Activated B cell treated with CpG ODN at 0.5 μM for 24 hours (primary cell): ENCODE results near the gene IL17RB. TPM values are rescaled to one million over a fixed set of nuclear protein-coding genes. Genes with fewer than 3 reads are reported as not detected.

Source experiments
- ATAC-seq: fragments of 200-7000 bp; cut with Tn5 transposase; one replicate; pipeline ENCODE4 v1.10.0; 2021; ENCODE audit warnings: low read depth, mild to moderate bottlenecking, moderate library complexity
- CTCF ChIA-PET: fragments of 350-600 bp; sonication (Branson Sonifier 250); formaldehyde crosslinking; loops from one replicate; lab custom pipeline; 2021; ENCODE audit warnings: antibody characterized with exemption; lab: Charles Lee
- POLR2A ChIA-PET: fragments of 350-600 bp; sonication (Branson Sonifier 250); formaldehyde crosslinking; loops from one replicate; lab custom pipeline; 2021; ENCODE audit warnings: antibody characterized with exemption; lab: Charles Lee
- DNase-seq: peaks from one replicate; pipeline ENCODE4 v3.0.0; 2022
- H3K27ac Mint-ChIP-seq: one replicate; pipeline ENCODE4 v1.8.0; 2020; ENCODE audit warnings: mixed read lengths
- H3K27me3 Mint-ChIP-seq: one replicate; pipeline ENCODE4 v1.8.0; 2021; ENCODE audit warnings: mixed read lengths
- H3K36me3 Mint-ChIP-seq: one replicate; pipeline ENCODE4 v1.8.0; 2021; ENCODE audit warnings: low read depth, mixed read lengths
- H3K4me1 Mint-ChIP-seq: one replicate; pipeline ENCODE4 v1.8.0; 2021; ENCODE audit warnings: mixed read lengths
- H3K4me3 Mint-ChIP-seq: one replicate; pipeline ENCODE4 v1.8.0; 2020; ENCODE audit warnings: mild to moderate bottlenecking, mixed read lengths
- H3K9me3 Mint-ChIP-seq: one replicate; pipeline ENCODE4 v1.8.0; 2020; ENCODE audit warnings: mixed read lengths
- intact Hi-C: fragments of 100-400 bp; cut with micrococcal nuclease; formaldehyde crosslinking; loops from one replicate; pipeline ENCODE4 v1.15.1; 2024
- total RNA-seq: library from RNA; stranded (reverse); gene quantifications from 2 replicates; pipeline ENCODE4 v1.2.3, GENCODE V29; 2022
- TF ChIP-seq, protein P1 (sequence below): fragments of 200-600 bp; IDR thresholded peaks from one replicate; pipeline ENCODE4 v1.8.0; 2022; ENCODE audit warnings: antibody characterized with exemption, mild to moderate bottlenecking

IL17RB gene
- total RNA-seq, 1 donor from 2014 or later: 3.0 TPM

- Mint-ChIP-seq H3K9me3 (no peaks in the 10 kb centered on the region), H3K4me1 (no peaks in the 10 kb centered on the region), H3K4me3 (no peak overlapping the region), H3K27me3 (no peaks in the 10 kb centered on the region), H3K36me3 (no peaks in the 10 kb centered on the region), H3K27ac (no peak overlapping the region)
- no peak for DNase-seq
- ChIA-PET CTCF (no interaction called here), POLR2A (no interaction called here)
- intact Hi-C loops: no loop called here
- no peak for ATAC-seq
- TF ChIP-seq, protein P1, sequence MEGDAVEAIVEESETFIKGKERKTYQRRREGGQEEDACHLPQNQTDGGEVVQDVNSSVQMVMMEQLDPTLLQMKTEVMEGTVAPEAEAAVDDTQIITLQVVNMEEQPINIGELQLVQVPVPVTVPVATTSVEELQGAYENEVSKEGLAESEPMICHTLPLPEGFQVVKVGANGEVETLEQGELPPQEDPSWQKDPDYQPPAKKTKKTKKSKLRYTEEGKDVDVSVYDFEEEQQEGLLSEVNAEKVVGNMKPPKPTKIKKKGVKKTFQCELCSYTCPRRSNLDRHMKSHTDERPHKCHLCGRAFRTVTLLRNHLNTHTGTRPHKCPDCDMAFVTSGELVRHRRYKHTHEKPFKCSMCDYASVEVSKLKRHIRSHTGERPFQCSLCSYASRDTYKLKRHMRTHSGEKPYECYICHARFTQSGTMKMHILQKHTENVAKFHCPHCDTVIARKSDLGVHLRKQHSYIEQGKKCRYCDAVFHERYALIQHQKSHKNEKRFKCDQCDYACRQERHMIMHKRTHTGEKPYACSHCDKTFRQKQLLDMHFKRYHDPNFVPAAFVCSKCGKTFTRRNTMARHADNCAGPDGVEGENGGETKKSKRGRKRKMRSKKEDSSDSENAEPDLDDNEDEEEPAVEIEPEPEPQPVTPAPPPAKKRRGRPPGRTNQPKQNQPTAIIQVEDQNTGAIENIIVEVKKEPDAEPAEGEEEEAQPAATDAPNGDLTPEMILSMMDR: no peak
These were observed 10.1 kb upstream of the IL17RB start for GRCh38 chr3:53836084-53836872.

- H3K9me3 Mint-ChIP-seq: no peaks in the 10 kb centered on the region
- POLR2A ChIA-PET: no interaction called here
- CTCF ChIA-PET: no interaction called here
- TF ChIP-seq, protein P1: no peak
- no peak for DNase-seq
- H3K4me1 Mint-ChIP-seq: no peaks in the 10 kb centered on the region
- no peak for ATAC-seq
- H3K36me3 Mint-ChIP-seq: no peaks in the 10 kb centered on the region
- H3K4me3 Mint-ChIP-seq: no peak overlapping the region
- H3K27me3 Mint-ChIP-seq: no peaks in the 10 kb centered on the region
- intact Hi-C loops: no loop called here
- H3K27ac Mint-ChIP-seq: no peak overlapping the region
These were observed 9.0 kb upstream of the IL17RB start for GRCh38 chr3:53837331-53837730.

DNA sequence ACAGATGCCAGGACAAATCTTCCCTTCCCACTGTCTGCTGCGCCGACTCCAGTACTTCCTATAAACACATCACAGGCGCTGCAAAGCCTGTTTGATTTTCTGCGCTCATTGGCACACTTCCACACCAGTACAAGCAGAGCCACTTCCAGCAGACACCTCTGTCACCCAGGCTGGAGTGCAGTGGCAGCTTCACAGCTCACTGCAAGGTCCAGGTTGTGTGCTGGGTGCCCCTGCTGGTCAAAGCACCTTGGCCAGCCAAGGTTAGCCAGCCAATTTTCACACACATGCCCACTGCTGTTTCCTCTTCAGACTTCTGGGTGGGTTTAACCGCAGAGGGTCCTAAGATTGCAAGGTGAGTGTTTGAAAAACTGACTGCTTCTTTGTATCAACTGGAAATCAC is 5.1 kb upstream of the IL17RB start:
- no peak for ATAC-seq
- ChIA-PET CTCF (no interaction called here), POLR2A (no interaction called here)
- DNase-seq: no peak
- TF ChIP-seq, protein P1: no peak
- peaks cover 26% of the 10 kb centered on the region for H3K4me1 Mint-ChIP-seq
- no peaks in the 10 kb centered on the region for H3K9me3 Mint-ChIP-seq
- H3K36me3 Mint-ChIP-seq: no peaks in the 10 kb centered on the region
- H3K4me3 Mint-ChIP-seq: no peak overlapping the region
- no peak overlapping the region for H3K27ac Mint-ChIP-seq
- peaks cover 17% of the 10 kb centered on the region for H3K27me3 Mint-ChIP-seq
- intact Hi-C loops: no loop called here

- H3K27me3 Mint-ChIP-seq: peaks cover 24% of the 10 kb centered on the region
- TF ChIP-seq, protein P1: no peak
- no peaks in the 10 kb centered on the region for H3K36me3 Mint-ChIP-seq
- H3K27ac Mint-ChIP-seq: no peak overlapping the region
- H3K4me3 Mint-ChIP-seq: no peak overlapping the region
- DNase-seq (no peak), ATAC-seq (no peak)
- intact Hi-C loops: no loop called here
- peaks cover 34% of the 10 kb centered on the region for H3K4me1 Mint-ChIP-seq
- no peaks in the 10 kb centered on the region for H3K9me3 Mint-ChIP-seq
- CTCF ChIA-PET: no interaction called here
- POLR2A ChIA-PET: no interaction called here
These were observed 3.8 kb upstream of the IL17RB start for GRCh38 chr3:53842436-53843194.
